ENCODE data around the gene STIM1.
A peak's percentile ranks its signal among the peaks of the same experiment; 100 is the strongest.

STIM1 gene

DNA sequence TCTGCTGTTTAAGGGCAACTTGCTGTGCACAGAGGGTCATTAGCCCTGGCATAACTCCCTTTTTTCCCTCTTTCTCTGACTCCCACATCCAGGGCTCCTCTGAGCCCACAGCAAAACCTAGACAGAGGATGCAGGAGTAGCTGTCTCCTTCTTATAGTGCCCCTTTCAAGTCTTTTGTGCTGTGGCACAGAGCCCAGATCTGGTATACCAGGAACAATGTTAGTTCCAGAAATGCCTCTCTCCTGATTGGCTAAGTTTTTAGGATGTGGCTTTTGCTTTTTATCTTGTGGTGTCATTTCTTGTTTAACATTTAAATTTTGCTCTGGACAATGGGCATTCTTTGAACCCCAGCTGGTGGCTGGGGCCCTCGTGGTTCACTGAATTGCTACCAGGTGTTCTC lies 213.5 kb downstream of the STIM1 start:
- no peak for DNase-seq (ENCODE audit: low read depth in 2 of 2)

DNA sequence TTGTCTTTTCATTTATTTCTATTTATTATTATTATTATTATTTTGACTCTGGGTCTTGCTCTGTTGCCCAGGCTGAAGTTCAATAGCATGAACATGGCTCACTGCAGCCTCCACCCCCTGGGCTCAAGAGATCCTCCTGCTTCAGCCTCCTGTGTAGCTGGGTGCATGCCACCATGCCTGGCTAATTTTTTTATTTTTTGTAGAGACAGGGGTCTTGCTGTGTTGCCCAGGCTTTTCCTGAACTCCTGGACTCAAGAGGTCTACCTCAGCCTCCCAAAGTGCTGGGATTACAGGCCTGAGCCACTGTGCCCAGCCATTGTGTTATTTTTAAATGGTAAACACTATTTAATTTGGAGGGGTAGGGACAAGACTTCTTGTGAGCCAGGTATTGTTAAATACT lies 215.9 kb downstream of the STIM1 start:
- DNase-seq (ENCODE audit: low read depth in 2 of 2), result no peak

DNA sequence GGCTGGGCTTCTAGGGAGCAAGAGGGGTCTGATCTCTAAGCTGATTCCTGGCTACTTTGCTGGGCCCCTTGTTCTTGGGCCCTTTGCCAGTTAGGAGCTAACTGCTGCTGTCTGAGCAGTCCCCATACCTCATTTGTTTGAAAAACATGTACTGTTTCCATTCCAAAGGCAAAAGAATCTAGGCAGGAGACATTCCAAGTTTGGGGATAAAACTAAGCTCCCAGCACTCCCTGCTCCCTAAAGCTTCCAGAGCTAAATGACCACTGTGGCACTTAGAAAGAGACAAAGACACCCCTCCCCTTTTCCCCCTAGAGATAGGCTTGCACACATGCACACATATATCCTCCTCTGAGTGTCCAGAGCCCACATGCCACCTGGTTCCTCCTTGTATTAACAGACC lies 216.4 kb downstream of the STIM1 start:
- DNase-seq (ENCODE audit: low read depth in 2 of 2), result no peak

DNA sequence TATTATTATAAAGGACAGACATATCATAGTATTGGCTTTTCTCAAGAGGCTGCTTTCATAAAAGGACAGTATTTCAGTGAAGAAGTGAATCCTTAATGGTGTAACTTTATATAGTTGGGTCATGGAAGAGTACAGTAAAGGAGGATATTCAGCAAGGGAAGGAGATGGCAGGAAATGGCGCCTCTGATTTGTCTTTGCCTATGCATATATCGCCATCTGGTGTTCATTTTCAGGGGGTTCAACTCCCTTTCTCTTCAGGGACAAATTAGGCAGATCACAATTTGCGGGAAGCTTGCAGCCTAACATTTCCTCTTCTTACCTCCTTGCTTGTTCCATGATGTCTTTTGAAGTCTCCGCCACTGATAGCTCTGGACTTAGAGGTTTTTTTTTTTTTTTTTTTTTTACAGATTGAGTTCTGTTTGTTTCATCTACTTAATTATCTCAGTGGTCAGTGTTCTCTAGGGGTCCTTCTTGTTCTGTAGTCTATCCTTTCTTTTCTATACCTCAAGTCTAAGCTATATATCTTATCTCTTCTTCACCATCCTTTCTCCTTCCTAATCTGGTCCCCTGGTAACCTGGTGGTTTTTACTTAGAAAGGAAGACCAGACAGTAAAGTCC lies 217.3 kb downstream of the STIM1 start:
- DNase-seq (ENCODE audit: low read depth in 2 of 2), result no peak

DNA sequence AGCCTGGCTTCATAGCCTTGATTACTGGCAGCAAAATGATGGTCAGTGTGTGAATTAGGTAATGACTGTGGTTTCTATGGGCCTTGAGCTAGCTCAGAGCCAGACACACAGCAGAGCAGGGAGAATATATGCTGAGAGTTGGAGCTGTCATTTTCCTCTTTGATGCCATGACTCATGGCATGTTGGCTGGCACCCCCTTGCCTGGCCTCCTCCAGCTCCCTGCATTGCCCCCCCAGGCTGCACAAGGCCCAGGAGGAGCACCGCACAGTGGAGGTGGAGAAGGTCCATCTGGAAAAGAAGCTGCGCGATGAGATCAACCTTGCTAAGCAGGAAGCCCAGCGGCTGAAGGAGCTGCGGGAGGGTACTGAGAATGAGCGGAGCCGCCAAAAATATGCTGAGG lies 218.8 kb downstream of the STIM1 start:
- no peak for DNase-seq (ENCODE audit: low read depth in 2 of 2)

DNA sequence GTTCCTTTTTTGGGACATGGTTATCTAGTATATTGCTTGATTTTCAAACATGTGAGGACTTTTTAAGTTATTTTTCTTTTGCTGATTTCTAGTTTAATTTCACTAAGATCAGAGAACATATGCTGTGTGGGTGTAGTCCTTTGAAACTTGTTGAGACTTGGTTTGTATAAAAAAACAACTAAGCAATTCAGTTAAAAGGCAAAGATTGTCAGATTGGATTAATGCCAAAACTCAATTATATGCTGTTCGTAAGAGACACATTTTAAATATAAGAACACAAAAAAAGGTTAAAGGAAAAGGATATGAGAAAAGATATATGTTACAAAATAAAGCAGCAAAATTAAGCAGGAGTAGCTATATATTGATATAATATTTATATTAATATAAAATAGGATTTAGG lies 221.3 kb downstream of the STIM1 start:
- no peak for DNase-seq (ENCODE audit: low read depth in 2 of 2)

DNA sequence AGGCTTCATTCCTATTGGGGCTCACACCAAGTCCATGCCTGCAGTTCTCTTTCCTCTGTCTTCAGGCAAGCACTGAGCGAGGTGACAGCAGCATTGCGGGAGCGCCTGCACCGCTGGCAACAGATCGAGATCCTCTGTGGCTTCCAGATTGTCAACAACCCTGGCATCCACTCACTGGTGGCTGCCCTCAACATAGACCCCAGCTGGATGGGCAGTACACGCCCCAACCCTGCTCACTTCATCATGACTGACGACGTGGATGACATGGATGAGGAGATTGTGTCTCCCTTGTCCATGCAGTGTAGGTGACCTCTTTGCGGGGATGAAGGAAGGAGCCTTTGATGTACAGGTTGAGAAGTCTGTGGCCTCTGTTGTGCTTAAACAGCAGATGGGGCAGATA lies 227.7 kb downstream of the STIM1 start:
- DNase-seq (ENCODE audit: low read depth in 2 of 2), result no peak

DNA sequence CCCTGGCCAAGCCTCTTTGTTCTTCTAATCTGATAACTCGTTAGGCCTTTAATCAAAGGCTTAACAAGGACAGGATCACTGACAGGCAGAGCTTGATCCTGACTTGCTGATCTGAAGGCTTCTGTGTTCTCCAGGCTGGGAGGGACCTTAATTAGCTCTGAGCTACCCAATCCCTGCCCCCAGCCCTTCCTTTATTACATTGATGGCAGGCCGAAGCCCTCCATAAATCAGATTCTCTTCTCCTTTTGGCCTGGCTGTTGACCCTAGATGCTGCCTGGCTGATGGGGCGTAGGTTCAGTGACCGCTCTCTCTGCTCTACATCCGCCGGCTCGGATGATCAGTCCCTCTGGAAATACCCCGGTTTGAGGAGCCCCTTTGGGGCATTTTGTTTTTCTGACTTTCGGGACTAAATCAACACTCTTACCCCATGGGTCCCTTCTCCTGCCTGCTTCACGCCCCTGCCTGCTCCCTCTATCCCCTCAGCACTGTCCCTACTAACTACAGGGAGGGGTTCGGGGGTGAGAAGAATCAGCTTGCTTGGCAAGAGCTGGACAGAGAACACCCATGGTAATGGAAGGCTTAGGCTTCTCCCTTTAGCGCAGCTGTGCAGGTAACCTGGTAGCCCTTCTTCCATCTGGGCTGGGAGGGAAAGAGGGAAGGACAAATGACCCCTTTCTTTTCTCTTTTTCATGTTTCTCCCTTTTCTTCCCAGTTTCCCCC lies 229.1 kb downstream of the STIM1 start:
- no peak for DNase-seq (ENCODE audit: low read depth in 2 of 2)

DNA sequence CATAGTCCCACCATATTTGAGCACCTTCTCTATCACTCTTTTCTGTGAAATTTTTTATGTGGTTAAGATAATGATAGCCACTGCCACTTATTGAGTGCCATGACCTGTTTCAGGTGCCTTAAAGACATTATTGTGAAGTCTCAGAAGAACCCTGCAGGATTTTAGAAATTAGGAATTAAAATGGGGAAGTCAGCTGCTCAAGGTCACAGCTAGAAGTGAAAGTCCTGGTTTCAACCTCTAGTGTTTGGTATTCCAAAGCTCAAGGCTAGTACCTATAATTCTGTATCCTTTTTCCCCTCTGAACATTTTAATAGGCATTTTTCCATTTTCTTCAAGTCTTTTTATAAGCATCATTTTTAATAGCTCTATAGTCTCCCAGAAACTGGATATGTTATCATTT lies 230.1 kb downstream of the STIM1 start:
- DNase-seq (ENCODE audit: low read depth in 2 of 2), result no peak

DNA sequence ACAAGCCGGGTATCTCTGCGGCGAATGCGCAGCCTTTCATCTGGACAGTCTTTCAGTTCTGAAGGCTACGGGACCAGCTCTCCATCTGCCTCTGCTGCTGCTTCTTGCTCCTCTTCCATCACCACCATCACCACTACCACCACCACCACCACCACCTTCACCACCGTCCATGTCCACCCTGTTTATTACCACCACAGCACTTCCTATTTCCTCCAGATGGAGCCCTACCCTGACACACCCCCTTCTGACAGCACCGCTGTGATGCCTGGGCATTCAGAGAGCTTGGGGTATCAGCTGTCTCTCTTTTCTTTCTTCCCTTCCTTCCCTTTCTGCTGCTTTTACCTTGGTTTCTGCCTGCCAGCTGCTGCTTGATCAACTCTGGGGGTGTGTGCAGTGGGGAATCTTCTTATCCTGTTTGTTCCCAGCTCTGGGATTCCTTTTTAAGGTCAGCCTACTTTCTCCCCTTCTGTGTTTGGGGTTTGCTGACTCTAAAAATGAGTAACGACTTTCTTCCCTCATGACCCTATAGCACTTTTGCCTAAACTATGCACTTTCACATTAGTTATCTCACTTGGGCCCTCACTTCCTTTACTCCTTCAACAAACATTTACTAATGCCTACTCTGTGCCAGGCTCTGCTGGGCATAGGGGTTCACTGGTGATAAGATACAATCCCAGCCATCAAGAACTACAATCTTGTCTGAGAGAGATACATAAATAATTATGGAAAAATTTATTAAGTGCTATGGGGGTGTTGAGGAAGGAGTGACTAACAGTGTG lies 231.3 kb downstream of the STIM1 start:
- no peak for DNase-seq (ENCODE audit: low read depth in 2 of 2)

DNA sequence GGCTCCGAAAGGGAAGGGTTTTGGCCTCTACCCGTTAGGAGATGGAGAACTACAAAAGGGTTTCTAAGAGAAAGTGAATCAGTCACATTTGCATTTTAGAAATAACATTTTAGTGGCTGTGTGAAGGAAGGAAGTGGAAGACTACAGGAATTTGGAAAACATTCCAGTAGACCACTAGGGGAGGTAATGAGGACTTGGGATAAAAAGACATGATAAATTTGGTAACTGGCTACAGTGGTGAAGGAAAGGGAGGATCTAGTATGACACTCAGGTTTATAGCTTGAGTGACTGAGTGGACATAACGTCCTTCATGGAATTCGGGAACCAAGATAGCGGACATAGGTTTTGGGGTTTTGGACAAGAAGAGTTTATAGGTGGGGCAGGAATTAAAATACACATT lies 232.1 kb downstream of the STIM1 start:
- DNase-seq (ENCODE audit: low read depth in 2 of 2), result no peak

DNA sequence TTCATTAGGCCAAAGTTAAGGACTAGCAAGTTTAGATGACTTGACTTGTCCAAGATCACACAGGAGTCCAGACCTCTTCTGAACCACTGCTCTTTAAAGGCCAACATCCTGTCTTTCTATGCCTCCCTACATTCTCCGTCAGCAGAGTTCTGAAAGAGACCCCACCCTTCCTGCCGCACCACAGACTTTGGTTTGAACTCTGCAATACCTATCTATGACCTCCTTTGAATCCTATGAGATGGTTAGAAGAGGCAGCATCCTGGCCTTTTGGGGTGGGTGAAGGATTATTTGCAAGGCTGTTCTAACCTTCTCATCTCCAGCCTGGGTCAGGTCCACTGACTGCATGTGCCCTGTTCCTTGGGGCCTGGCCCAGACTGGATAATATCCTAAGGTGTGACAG lies 234.8 kb downstream of the STIM1 start:
- no peak for DNase-seq (ENCODE audit: low read depth in 2 of 2)

DNA sequence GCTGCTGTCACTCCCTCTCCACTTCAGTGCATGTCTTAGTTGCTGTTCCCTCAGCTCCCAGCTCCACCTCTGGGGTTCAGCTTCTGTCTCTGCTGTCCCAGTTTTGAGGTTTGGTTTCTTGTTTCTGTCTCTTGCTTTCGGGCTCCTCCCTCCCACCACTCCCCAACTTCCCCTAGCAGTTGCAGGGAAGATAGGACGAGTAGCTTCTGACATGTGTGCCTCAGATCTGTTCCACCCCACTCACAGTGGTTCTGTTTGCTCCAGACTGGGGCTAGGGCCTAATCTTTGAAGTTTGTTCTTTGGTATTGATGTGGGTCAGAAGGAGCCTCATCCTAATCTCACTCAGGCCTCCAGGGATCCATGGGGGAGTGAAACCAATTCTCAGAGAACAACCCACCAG lies 236.6 kb downstream of the STIM1 start:
- DNase-seq (ENCODE audit: low read depth in 2 of 2), result no peak

DNA sequence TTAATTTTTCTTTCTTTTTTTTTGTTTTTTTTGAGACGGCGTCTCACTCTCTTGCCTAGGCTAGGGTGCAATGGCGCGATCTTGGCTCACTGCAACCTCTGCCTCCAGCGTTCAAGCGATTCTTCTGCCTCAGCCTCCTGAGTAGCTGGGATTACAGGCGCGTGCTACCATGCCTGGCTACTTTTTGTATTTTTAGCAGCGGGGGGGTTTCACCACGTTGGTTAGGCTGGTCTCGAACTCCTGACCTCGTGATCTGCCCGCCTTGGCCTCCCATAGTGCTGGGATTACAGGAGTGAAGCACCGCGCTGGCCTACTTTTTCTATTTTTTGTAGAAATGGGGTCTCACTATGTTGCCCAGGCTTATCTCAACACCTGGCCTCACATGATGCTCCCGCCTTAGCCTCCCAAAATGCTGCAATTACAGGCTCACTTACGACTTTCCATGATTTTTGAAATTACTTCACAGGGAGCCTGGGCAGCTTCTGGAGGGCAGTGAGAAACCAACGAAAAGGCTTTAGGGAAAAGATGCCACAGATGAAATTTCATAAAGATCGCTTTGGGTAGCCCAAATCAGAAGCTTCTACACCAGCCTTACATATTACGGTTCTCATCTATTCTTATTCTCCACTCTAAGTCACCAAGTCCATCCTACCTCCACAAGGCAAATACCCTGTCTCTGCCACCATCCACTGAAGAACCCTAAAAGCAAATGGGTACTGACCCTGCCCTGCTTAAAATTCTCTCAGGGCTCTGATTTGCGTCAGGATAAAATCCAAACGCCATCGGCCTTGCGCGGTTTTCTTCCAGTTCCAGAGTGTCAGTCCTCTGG lies 238.3 kb downstream of the STIM1 start:
- no peak for DNase-seq (ENCODE audit: low read depth in 2 of 2)

DNA sequence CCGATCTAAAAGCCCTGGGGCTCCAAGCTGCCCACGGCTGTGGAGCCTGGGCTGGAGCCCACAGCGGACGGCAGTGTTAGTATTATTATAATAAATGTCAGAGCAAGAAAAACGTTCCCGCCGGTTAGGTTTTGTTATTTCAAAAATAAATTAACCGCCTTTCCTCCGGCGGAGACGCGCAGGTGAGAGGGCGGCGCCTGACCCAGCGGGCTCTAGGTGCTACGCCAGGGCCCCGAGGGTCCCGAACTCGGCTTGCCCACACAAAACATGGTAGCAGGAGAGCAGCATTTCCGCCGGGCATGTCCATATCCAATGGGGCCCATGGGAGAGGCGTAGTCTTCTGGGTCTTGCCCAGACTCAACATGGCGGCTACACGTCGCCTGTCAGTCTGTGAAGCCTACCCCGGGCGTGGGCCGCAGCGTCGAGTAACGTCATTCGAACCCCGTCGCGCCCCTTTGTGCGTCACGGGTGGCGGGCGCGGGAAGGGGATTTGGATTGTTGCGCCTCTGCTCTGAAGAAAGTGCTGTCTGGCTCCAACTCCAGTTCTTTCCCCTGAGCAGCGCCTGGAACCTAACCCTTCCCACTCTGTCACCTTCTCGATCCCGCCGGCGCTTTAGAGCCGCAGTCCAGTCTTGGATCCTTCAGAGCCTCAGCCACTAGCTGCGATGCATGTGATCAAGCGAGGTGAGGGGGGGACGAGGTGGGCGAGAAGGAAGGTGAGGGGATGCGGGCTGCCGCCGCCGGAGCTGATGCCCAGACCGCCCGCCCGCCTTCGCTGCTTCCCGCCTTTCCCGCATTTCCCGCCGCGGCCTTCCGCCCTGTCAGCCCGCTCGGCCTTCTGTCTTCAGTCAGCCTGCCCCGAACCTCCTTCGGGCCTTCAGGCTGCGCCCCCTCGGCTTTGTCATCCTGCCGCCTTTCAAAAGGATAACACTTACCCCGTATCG lies 239.2 kb downstream of the STIM1 start, which contains the start of gene RRM1:
Gene RRM1 (plus strand): TSS at position 452 of the 944 bp plus-strand sequence. CDS start 214 bp downstream, at position 666.
- peak; percentile 89 to 92 for DNase-seq (ENCODE audit: low read depth in 2 of 2)

DNA sequence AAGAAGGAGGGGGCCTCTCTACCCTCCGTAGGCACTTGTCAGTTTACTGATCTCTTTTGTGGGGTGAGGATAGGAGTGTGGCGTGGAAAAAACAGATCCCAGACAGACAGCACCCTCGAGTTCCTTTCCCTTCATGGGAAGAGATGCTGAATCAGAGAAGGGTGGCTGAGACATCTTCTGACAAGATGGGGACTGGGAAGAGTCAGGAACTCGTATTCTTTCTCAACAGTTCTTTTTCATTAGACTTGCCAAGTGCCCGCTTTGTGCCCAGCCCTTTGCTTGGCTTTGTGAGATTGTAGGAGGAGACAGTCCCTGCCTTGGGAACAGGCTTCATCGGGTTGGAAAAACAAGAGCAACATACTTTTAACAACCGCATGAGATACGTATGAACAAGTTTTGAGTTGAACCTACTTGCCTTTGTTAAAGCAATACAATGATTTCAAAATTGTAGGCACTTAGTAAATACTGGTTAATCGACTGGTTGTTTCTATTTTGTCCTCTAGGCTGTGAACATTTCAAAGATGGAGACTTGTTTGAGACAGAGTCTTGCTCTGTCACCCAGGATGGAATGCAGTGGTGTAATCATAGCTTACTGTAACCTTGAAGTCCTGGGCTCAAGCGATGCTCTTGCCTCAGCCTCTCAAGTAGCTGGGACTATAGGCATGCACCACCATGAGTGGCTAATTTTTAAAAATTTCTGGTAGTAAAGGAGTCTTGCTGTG lies 240.2 kb downstream of the STIM1 start:
- no peak for DNase-seq (ENCODE audit: low read depth in 2 of 2)

DNA sequence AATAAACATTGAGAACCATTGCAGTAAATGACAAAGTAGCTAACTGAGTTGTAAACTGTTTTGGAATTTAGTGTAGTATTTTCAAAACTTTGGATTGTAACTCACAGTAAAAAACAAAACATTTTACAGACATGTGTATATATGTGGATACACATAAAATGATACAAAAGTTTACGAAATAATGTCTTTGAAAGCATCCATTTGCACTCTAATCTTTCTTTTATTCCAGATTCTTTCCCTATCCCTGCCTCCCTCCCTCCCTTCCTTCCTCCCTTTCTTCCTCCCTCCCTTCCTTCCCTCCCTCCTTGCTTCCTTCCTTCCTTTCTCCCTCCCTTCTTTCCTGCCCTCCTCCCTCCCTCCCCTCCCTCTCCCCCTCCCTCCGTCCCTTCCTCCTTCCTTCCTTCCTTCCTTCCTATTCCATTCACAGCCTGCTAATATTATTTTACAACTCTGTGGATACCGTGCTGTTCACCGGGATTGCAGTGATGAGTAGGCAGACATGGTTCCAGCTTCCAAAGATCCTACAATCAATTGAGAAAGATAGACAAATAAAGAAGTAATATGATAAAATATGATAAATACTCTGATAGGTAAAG lies 242.7 kb downstream of the STIM1 start:
- no peak for DNase-seq (ENCODE audit: low read depth in 2 of 2)

DNA sequence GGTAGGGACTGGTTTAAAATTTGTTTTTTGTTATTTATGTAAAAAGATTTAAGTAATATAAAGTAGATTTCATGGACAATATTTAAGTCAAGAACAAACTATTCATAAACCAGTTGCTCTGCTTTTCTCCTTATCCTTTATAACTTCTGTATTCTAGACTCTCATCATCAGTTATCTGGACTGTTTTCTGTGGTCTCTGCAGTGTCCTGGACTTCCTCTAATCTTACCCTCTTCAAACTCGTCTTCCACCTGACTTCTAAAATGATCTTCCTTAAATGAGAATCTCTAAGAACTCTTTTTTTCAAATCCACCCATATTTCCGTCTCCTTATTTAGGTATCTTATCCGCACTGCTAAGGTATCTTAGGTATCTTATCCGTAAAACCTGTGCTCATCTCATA lies 247.2 kb downstream of the STIM1 start:
- DNase-seq (ENCODE audit: low read depth in 2 of 2), result no peak

DNA sequence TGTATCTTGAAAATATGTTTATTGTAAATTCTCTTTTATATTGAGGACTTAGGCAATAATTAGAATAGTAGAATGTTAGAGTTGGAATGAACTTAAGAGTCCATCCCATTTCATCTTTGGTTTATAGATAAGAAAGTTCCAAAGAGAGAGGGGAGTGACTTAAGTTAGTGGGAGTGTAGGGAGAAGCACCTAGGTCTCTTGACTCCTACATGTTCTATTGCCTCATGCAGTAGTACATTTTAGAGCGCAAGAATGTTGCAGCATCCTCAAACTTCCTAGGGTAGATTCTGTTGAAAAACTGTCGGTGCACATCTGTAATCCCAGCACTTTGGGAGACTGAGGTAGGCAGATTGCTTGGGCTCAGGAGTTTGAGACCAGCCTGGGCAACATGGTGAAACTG lies 247.8 kb downstream of the STIM1 start:
- no peak for DNase-seq (ENCODE audit: low read depth in 2 of 2)

DNA sequence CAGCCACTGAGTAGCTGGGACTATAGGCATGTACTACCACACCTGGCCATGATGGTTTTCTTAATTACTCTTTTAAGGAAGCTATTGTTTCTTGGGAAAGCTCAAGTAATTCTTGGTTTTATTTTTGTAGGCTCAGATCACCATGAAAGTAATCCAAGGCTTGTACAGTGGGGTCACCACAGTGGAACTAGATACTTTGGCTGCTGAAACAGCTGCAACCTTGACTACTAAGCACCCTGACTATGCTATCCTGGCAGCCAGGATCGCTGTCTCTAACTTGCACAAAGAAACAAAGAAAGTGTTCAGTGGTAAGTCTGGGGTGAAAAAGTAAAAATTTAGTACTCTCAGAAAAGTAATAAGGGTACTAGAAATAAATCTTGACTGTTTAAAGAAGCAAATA lies 250.5 kb downstream of the STIM1 start:
- no peak for DNase-seq (ENCODE audit: low read depth in 2 of 2)

All from stimulated activated CD8-positive, alpha-beta memory T cell treated with anti-CD3 and anti-CD28 coated beads, Interleukin-2, amount 100 ng/mL, for 48 hours (primary cell).